Suprapubic skin (tissue), 4 donors: Measurements from ENCODE around the gene ALCAM. TPM values are rescaled to one million over a fixed set of nuclear protein-coding genes. Genes with fewer than 3 reads are reported as not detected.

ENCODE experiments used
- DNase-seq, 2 donors: peaks; one replicate each; pipeline ENCODE4 v3.0.0-alpha.2; 2019; ENCODE audit warnings: low spot score in 2 of 2
- H3K27ac ChIP-seq: fragments of 200-600 bp; sonication (generic); one replicate; pipeline ENCODE4 v1.5.1; 2019
- H3K27me3 ChIP-seq: fragments of 200-600 bp; sonication (generic); one replicate; pipeline ENCODE4 v1.5.1; 2019
- H3K36me3 ChIP-seq: fragments of 200-600 bp; sonication (generic); one replicate; pipeline ENCODE4 v1.5.1; 2019
- H3K4me1 ChIP-seq: fragments of 200-600 bp; sonication (generic); one replicate; pipeline ENCODE4 v1.5.1; 2019
- H3K4me3 ChIP-seq: fragments of 200-600 bp; sonication (generic); one replicate; pipeline ENCODE4 v1.5.1; 2019; ENCODE audit warnings: mild to moderate bottlenecking
- H3K9me3 ChIP-seq: fragments of 200-600 bp; sonication (generic); one replicate; pipeline ENCODE4 v1.5.1; 2019
- EP300 ChIP-seq: sonication (generic); formaldehyde crosslinking; IDR thresholded peaks from one replicate; pipeline ENCODE4 v1.6.1; 2017; ENCODE audit warnings: antibody characterized with exemption
- POLR2A ChIP-seq, 2 donors: fragments of 450-650 bp; IDR thresholded peaks; one replicate each; pipeline ENCODE4 v1.6.1; 2017; ENCODE audit warnings: antibody characterized with exemption in 2 of 2, mild to moderate bottlenecking in 2 of 2, moderate library complexity in 2 of 2
- POLR2AphosphoS5 ChIP-seq, 3 donors: sonication (generic); formaldehyde crosslinking; IDR thresholded peaks; one replicate each; pipeline ENCODE4 v1.6.1; 2017; ENCODE audit warnings: antibody characterized with exemption in 3 of 3
- WGBS: methylation state at CpG from one replicate; pipeline ENCODE4 v1.1.5; 2018; 5-methylcytosine and 5-hydroxymethylcytosine counted together
- total RNA-seq, 4 donors: library from RNA; depleted of rRNA; stranded (reverse); fragments of >200 nt; gene quantifications; one replicate each; pipeline ENCODE4 v1.1.0, GENCODE V29; 2016
- TF ChIP-seq, protein P1 (sequence below), 2 donors: fragments of 200-600 bp in 1 of 2; fragments of 450-650 bp in 1 of 2; sonication (generic) in 1 of 2; IDR thresholded peaks; one replicate each; pipeline ENCODE4 v1.5.1; 2016 to 2019; ENCODE audit warnings: antibody characterized with exemption in 2 of 2, mild to moderate bottlenecking in 1 of 2, moderate library complexity in 1 of 2

The ALCAM gene
- total RNA-seq, 4 donors from 2014 or later: 27.6 to 65.5 (median 42.1) TPM

DNA sequence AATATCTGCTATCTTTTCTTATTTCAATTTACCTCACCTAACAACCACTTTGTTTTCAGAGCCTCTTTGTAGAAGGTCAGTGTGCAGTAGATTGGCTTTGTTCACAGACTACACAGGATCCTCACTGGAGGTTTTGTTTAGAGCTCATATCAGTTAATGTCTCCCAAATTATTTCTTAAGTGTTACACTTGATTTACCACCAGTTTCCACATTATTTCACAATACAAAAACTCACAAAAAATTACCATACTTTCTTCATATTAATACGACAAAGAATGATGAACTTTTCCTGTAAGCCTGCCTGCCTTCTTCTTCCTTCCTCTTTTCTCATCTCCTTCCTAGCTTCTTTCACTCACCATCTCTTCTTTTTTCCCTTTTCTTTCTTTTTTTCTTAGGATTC, 133.3 kb downstream of the ALCAM start:
- Histone ChIP-seq H3K4me3 (no peak overlapping the region), H3K9me3 (no peaks in the 10 kb centered on the region), H3K4me1 (no peaks in the 10 kb centered on the region), H3K27me3 (no peaks in the 10 kb centered on the region), H3K27ac (no peak overlapping the region), H3K36me3 (no peaks in the 10 kb centered on the region)
- DNase-seq: no peak
- WGBS: 0% methylated on average over 1 of the region's 1 CpG
- TF ChIP-seq EP300 (no peak), POLR2A (IDR thresholded peaks at IDR 0.05) (no peak), POLR2AphosphoS5 (IDR thresholded peaks at IDR 0.05) (no peak)
- TF ChIP-seq, protein P1, sequence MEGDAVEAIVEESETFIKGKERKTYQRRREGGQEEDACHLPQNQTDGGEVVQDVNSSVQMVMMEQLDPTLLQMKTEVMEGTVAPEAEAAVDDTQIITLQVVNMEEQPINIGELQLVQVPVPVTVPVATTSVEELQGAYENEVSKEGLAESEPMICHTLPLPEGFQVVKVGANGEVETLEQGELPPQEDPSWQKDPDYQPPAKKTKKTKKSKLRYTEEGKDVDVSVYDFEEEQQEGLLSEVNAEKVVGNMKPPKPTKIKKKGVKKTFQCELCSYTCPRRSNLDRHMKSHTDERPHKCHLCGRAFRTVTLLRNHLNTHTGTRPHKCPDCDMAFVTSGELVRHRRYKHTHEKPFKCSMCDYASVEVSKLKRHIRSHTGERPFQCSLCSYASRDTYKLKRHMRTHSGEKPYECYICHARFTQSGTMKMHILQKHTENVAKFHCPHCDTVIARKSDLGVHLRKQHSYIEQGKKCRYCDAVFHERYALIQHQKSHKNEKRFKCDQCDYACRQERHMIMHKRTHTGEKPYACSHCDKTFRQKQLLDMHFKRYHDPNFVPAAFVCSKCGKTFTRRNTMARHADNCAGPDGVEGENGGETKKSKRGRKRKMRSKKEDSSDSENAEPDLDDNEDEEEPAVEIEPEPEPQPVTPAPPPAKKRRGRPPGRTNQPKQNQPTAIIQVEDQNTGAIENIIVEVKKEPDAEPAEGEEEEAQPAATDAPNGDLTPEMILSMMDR (IDR thresholded peaks at IDR 0.05): no peak

DNA sequence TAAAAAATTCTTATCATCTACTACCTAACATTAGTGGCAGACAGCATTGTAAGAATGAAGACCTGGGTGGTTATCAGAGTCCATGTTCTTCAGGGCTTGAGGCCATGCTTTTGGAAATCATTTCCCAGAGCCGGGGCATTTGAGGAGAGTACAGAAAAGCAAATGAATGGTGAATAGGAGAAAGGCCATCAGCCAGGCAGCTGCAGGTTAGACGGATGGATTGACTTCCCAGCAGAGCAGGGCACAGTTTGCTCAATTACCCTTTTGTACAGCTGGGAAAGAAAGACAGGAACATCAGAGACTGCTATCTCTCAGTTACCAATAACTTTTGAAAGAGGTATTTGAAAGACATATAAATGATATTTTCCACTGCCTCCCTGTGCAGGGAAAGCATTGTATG, 135.6 kb downstream of the ALCAM start:
- TF ChIP-seq POLR2A (IDR thresholded peaks at IDR 0.05) (no peak), EP300 (no peak), POLR2AphosphoS5 (IDR thresholded peaks at IDR 0.05) (no peak)
- TF ChIP-seq, protein P1 (IDR thresholded peaks at IDR 0.05): no peak
- DNase-seq: no peak
- no peak overlapping the region for H3K27ac ChIP-seq
- 88% methylated on average over 2 of the region's 2 CpGs for WGBS
- H3K9me3 ChIP-seq: no peaks in the 10 kb centered on the region
- no peaks in the 10 kb centered on the region for H3K27me3 ChIP-seq
- no peak overlapping the region for H3K4me3 ChIP-seq
- H3K36me3 ChIP-seq: no peaks in the 10 kb centered on the region
- no peaks in the 10 kb centered on the region for H3K4me1 ChIP-seq

DNA sequence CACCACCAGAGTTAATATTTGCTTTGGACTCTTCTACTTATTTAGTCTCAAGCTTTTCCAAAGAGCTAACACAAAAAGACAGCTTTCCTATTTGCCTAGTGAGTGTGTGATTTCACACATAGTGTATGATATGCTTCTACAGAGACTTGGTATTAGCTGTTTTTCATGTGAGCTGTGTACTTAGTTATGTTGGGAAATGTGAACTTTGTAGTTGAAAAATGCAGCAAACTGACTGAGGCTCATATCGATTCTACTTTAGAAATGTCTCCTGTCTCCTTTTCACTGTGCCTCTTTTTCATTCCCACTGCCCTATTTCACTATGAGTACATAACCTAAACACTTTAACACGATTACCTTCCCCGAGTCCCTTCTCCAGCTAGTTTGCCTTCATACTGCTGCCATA, 136.5 kb downstream of the ALCAM start:
- Histone ChIP-seq H3K4me3 (no peak overlapping the region), H3K27ac (no peak overlapping the region), H3K27me3 (no peaks in the 10 kb centered on the region), H3K9me3 (no peaks in the 10 kb centered on the region), H3K4me1 (no peaks in the 10 kb centered on the region), H3K36me3 (no peaks in the 10 kb centered on the region)
- 85% methylated on average over 3 of the region's 3 CpGs for WGBS
- TF ChIP-seq, protein P1 (IDR thresholded peaks at IDR 0.05): no peak
- TF ChIP-seq POLR2A (IDR thresholded peaks at IDR 0.05): no peak
- TF ChIP-seq EP300: no peak
- no peak for TF ChIP-seq POLR2AphosphoS5 (IDR thresholded peaks at IDR 0.05)
- no peak for DNase-seq

DNA sequence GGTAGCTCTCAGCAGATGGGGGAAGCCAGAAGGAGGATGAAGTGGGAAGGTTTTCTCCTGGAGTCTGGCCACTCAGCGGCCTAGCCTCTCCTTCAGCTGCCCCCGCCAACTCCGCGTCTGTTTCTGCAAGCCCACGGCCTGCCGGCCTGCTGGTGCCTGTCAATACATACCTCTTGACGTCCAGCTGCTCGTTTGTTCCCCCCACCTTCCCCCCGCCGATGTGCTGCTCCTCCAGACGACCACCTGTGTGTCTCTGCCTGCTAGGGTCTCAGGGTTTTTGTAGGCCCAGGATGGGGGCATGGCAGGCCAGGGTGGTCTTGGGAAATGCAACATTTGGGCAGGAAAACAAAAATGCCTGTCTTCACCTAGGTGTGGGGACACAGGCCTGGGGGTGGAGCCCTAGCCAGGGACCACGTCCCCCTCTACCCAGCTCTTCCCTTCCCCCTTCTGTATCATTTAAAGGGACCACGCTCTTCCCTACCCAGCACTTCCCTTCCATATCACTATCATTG, 137.8 kb downstream of the ALCAM start:
- no peaks in the 10 kb centered on the region for H3K36me3 ChIP-seq
- no peaks in the 10 kb centered on the region for H3K9me3 ChIP-seq
- DNase-seq: no peak
- TF ChIP-seq EP300 (no peak), POLR2AphosphoS5 (IDR thresholded peaks at IDR 0.05) (no peak), POLR2A (IDR thresholded peaks at IDR 0.05) (no peak)
- TF ChIP-seq, protein P1 (IDR thresholded peaks at IDR 0.05): no peak
- H3K27ac ChIP-seq: no peak overlapping the region
- H3K4me3 ChIP-seq: no peak overlapping the region
- 86% methylated on average over 13 of the region's 13 CpGs for WGBS
- no peaks in the 10 kb centered on the region for H3K27me3 ChIP-seq
- H3K4me1 ChIP-seq: no peaks in the 10 kb centered on the region

DNA sequence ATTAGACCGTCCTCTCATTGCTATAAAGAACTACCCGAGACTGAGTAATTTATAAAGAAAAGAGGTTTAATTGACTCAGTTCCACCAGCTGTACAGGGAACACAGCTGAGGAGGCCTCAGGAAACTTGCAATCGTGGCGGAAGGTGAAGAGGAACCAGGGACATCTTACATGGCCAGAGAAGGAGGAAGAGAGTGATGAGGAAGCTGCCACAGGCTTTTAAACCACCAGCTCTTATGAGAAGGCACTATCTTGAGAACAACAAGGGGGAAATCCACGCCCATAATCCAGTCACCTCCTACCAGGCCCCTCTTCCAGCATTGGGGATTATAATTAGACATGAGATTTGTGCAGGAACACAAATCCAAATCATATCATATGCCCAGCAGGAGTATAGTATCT, 138.5 kb downstream of the ALCAM start:
- Histone ChIP-seq H3K36me3 (no peaks in the 10 kb centered on the region), H3K4me3 (no peak overlapping the region), H3K27me3 (no peaks in the 10 kb centered on the region), H3K27ac (no peak overlapping the region), H3K9me3 (no peaks in the 10 kb centered on the region), H3K4me1 (no peaks in the 10 kb centered on the region)
- no peak for DNase-seq
- WGBS: 79% methylated on average over 5 of the region's 5 CpGs
- TF ChIP-seq POLR2A (IDR thresholded peaks at IDR 0.05): no peak
- no peak for TF ChIP-seq POLR2AphosphoS5 (IDR thresholded peaks at IDR 0.05)
- TF ChIP-seq EP300: no peak
- TF ChIP-seq, protein P1 (IDR thresholded peaks at IDR 0.05): no peak
